Activated CD4-positive, alpha-beta T cell treated with anti-CD3 and anti-CD28 coated beads, Interleukin-2, Interleukin-6, amounts not matched to agents 100 ng/mL and 50 ng/mL, durations not matched to agents 16 hours and 8 hours (primary cell): ENCODE results near the gene NIM1K.
"Not testable (repeated sequence)": the region's sequence is repeated elsewhere in the genome, so short reads cannot be mapped to it uniquely, and the experiment has no call there.

Experiments
- DNase-seq: peaks from one replicate; pipeline ENCODE4 v3.0.0-alpha.2; 2020

NIM1K gene

GRCh38 chr5:43190755-43191603, 1.0 kb upstream of the NIM1K start:
- DNase-seq, result no peak

- DNase-seq, result peak; percentile 17
Observed at GRCh38 chr5:43192558-43193180, 644 bp downstream of the NIM1K start.

- DNase-seq, result peak; percentile 75
Observed at GRCh38 chr5:43193181-43193893, 1.3 kb downstream of the NIM1K start.

GRCh38 chr5:43193894-43194265, 1.9 kb downstream of the NIM1K start:
- DNase-seq, result no peak

- DNase-seq, result no peak
Observed at GRCh38 chr5:43195670-43196265, 3.7 kb downstream of the NIM1K start.

- DNase-seq, result no peak
Observed at GRCh38 chr5:43197535-43197934, 5.5 kb downstream of the NIM1K start.

GRCh38 chr5:43201442-43201841, 9.4 kb downstream of the NIM1K start:
- DNase-seq, result not testable (repeated sequence)

GRCh38 chr5:43202380-43202779, 10.4 kb downstream of the NIM1K start:
- no peak for DNase-seq

GRCh38 chr5:43203373-43203772, 11.3 kb downstream of the NIM1K start:
- no peak for DNase-seq

GRCh38 chr5:43204958-43205357, 12.9 kb downstream of the NIM1K start:
- no peak for DNase-seq

GRCh38 chr5:43207601-43208000, 15.6 kb downstream of the NIM1K start:
- DNase-seq, result no peak

GRCh38 chr5:43208658-43209057, 16.6 kb downstream of the NIM1K start:
- no peak for DNase-seq

GRCh38 chr5:43209060-43209459, 17.0 kb downstream of the NIM1K start:
- DNase-seq, result no peak

GRCh38 chr5:43209833-43210232, 17.8 kb downstream of the NIM1K start:
- DNase-seq, result no peak

GRCh38 chr5:43210570-43210969, 18.5 kb downstream of the NIM1K start:
- DNase-seq, result no peak

- DNase-seq, result no peak
Observed at GRCh38 chr5:43213951-43214350, 21.9 kb downstream of the NIM1K start.

- DNase-seq, result no peak
Observed at GRCh38 chr5:43215073-43215631, 23.1 kb downstream of the NIM1K start.

- no peak for DNase-seq
Observed at GRCh38 chr5:43216941-43217340, 24.9 kb downstream of the NIM1K start.

- DNase-seq, result no peak
Observed at GRCh38 chr5:43219120-43219519, 27.1 kb downstream of the NIM1K start.

GRCh38 chr5:43221502-43221901, 29.5 kb downstream of the NIM1K start:
- no peak for DNase-seq

GRCh38 chr5:43225649-43226245, 33.7 kb downstream of the NIM1K start:
- DNase-seq, result no peak

- no peak for DNase-seq
Observed at GRCh38 chr5:43227655-43228054, 35.6 kb downstream of the NIM1K start.

- DNase-seq, result no peak
Observed at GRCh38 chr5:43230707-43231106, 38.7 kb downstream of the NIM1K start.
